T47D (cell line): ENCODE results near the gene SLC38A7.
"Not testable (repeated sequence)": the region's sequence is repeated elsewhere in the genome, so short reads cannot be mapped to it uniquely, and the experiment has no call there.

ENCODE experiments used
- DNase-seq, 2 experiments: peaks; one replicate each; pipeline versions ENCODE4 v3.0.0 to v3.0.0-alpha.2; 2011 to 2012; ENCODE audit warnings: low read depth in 1 of 2, low spot score in 1 of 2
- JUND ChIP-seq: IDR thresholded peaks from 2 replicates; pipeline ENCODE4 v1.6.1; 2012; ENCODE audit warnings: low read depth
- in situ Hi-C: cut with HindIII; loops from 2 replicates; pipeline ENCODE4 v1.10.0; 2016; ENCODE audit warnings: low sequenced_read_pairs, low pct_unique_long_range_greater_than_20kb

The SLC38A7 gene

DNA sequence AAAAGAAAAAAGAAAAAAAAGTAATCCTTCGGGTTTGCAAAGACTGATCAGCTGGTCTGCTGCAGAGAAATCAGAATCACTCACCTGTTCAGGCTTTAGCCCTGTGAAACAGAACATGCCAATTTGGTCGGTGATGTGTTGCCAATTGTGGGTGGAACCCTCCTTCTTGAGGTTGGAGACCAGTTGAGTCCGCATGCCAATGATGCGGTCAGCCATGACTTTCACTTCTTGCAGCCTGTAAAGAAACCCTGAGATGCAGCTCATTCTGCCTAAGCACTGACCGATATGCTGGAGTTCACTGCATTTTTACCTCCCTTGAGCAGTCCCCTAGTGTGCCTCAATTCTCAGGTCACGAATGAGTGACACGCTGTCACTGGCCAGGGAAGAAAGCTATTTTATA, 24.8 kb upstream of the SLC38A7 start:
- in situ Hi-C loops = no loop called here
- DNase-seq = no peak
- no peak for TF ChIP-seq JUND

DNA sequence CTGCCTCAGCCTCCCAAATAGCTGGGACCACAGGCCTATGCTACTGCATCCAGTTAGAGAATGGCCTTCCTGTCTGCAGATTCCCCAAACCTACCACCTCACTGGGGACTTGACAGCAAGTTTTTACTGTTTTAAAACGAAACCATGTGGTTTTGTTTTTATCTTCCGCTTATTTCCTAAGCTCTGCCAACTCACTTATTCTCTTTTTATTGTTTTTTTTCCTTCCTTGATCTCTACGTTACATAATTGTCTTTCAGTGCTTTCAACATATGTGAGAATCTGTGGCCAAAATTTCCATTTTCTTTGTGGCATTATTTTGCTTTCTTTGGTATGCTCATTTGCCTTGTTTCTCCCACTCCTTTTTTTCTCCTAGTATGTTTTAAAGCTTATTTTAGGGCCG, 14.6 kb upstream of the SLC38A7 start:
- TF ChIP-seq JUND = no peak
- in situ Hi-C loops = no loop called here
- DNase-seq = no peak

DNA sequence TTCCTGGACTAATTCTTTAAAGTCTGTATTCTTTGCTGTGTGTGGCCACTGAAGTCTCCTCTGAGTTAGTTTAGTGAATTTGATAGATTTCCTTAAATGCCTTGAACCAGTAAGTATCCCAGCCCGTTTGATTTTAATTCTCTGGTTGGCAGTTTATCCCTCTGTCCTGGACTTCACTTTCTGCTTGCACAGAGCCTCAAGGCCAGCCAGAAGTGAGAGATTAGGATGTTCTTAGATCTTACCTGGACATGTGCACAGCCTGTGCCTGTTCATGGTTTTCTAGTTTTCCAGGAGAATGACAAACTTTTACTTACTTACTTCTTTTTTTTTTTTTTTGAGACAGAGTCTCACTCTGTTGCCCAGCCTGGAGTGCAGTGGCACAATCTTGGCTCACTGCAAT, 10.8 kb upstream of the SLC38A7 start:
- no peak for TF ChIP-seq JUND
- no peak for DNase-seq
- in situ Hi-C loops = no loop called here

DNA sequence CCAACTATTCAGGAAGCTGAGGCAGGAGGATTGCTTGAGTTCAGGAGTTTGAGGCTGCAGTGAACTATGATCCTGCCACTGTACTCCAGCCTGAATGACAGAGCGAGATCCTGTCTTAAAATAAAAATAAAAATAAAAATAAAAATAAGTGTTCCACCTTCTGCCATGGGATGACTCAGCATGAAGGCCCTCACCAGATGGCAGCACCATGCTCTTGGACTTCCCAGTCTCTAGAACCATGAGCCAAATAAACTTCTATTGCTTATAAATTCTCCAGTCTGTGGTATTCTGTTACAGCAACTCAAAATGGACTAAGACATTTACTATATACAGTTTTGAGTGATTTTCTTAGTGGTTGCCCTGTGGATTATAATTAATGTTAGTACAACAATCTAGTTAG, 7.9 kb upstream of the SLC38A7 start:
- in situ Hi-C loops = no loop called here
- no peak for TF ChIP-seq JUND
- DNase-seq = no peak

DNA sequence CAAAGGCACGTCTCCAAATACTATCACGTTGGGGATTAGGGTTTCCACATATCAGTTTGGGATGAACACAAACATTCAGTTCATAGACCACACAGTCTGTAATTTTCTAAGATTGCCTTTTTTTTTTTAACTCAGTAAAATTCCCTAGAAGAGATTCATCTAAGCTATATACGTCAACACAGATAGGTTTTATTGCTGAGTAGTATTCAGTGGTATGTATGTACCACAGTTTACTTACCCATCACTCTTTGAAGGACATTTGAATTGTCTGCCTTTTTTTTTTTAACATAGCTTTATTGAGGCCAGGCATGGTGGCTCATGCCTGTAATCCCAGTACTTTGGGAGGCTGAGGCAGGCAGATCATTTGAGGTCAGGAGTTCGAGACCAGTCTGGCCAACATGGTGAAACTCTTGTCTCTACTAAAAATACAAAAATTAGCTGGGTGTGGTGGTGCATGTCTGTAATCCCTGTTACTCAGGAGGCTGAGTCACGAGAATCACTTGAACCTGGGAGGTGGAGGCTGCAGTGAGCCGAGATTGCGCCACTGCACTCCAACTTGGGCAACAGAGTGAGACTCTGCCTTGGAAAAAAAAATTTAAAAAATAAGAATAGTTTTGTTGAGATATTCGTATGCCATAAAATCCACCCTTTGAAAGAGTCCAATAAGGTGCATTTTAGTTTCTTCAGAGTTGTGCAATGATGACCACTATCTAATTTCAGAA, 2.6 kb upstream of the SLC38A7 start:
- in situ Hi-C loops, DNase-seq: not testable (repeated sequence)

DNA sequence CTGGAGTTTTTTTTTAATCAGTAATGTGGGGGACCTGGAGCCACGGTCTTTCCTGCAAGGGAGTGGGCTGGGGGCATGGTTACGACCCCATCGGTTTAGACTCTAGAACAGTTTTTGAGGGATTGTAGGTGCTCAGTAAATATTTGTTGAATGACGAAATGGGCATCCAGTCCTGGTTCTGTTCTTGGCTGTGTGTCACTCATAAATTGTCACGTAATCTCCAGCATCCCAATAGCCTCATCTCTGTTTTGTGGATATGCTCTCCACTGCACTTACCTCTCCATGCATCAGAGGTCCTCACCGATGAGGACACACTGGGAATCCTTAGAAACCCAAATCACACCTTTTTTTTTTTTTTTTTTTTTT, 497 bp upstream of the SLC38A7 start:
- no peak for TF ChIP-seq JUND
- peak in 1 of 2 experiments; percentile 20 for DNase-seq
- in situ Hi-C loops = no loop called here

DNA sequence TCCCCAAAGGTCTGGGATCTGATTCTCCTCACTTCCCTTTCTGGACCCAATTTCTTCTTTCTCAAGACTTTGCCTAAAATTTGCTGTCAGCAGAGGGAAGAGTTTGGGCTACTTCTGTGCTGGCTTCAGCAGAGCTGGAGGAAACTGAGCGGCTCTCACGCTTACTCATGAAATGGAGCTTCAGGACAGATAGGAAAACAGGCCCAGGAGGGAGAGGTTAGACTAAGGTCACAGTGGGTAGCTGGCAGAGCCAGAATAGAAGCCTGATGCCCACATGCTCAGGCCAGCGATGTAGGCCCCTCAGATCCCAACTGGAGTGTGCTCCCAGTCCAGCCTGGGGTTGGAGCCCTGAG, 593 bp downstream of the SLC38A7 start:
- in situ Hi-C loops = no loop called here
- no peak for DNase-seq

DNA sequence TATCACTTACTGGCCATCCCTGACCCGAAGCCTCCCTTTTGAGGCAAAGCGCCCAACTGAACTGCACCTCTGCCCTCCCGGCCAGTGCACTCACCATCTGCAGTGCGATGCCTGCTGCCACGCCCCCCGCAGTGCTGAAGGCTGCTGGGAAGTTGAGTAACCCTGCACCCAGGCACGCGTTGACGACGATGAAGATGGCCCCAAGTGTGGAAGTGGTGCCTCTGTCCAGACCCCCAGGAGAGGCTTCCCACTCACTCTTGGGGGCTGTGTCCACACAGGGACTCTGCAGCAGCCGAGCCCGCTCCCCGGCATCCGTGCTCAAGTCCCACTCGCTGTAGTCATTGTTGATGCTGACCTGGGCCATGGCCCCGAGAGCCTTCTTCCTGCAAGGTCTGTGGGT, 4.8 kb downstream of the SLC38A7 start:
- DNase-seq = no peak
- TF ChIP-seq JUND = no peak
- in situ Hi-C loops = no loop called here

More for the DNA sequence above, 593 bp downstream of the SLC38A7 start:
- TF ChIP-seq JUND = no peak

DNA sequence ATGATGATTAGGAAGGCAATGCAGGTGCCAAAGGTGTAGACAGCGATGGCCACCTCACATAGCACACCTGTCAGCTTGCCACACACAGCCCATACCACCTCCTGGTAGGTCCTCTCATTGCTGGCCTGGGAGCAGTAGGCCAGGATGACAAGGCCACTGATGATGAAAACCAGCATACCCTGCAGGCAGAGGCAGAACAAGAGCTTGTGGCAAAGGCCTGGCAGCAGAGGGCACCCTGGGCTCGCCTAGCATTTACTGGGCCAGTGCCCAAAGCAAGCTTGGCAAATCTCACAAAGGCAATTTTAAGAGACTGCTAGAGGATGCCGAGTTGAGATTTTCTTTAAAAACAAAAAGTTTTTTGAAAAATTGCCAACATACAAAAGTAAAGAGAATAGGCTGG, 5.9 kb downstream of the SLC38A7 start:
- no peak for TF ChIP-seq JUND
- in situ Hi-C loops = no loop called here
- peak; percentile 39 to 72 for DNase-seq

DNA sequence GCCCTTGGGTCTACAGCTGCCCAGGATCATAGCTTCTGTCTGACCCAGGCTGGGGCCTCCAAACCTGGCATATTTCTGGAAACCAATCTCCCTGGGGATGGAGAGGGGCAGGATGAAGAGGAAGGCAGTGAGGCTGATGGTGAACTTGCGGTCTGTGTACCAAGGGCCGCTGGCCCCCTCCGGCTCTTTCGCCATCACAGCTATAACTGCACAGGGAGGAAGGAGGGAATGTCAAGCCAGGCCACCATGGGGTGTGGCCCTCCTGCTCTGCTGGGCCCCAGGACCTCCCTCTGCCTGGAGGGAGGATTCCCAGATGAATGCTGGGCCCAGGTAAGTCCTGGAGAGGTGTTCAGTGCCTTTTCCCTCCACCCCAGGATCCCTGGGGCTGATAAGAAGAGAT, 6.3 kb downstream of the SLC38A7 start:
- TF ChIP-seq JUND = no peak
- DNase-seq = no peak
- in situ Hi-C loops = no loop called here

DNA sequence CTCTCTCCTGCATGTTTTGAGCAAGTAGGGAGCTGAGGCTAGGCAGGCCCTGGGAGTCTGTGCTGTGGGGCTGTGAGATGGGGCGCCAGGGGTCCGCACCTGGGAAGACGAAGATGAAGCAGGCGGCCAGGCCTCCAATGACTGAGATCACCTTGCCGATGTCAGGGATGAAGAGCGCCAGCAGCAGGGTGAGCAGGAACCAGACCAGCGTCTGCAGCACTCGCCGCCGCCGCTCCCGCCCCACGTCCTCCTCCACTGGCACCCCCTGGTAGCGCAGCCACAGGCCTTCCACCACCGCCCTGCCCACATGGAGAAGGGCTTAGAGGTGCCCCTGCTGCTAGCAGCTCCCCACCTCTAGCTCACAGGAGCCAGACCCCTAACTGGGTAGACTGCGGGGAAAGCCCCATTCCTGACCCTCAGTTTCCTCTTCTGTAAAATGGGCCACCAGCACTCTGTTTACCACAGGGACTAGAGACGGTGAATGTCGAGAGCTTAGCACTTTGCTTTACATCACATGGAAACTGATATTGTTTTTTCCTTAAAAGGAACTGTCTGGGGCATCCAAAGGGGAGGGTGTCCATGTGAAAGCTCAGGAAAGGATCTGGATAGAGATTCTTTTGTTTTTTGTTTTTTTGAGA, 13.5 kb downstream of the SLC38A7 start:
- DNase-seq = no peak
- TF ChIP-seq JUND = no peak
- in situ Hi-C loops = no loop called here

DNA sequence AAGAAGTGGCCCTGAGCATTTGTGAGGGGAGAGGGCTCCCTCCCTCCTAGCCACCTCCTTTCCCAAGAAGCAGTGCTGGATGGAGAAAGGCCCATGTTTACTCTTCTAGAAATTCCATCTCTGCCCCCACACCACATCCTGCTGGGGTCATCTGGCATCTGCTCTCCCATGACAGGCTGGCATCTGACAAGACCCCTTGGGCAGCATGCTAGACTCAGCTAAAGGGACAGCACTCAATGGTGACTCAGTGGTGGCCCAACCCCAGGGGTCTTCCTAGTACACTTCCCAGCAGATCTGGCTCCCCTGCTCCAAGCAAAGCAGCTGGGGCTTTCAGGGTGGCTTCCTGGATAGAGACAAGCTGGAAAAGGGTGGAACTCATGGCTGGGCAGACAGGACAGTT, 14.4 kb downstream of the SLC38A7 start:
- in situ Hi-C loops = no loop called here
- no peak for DNase-seq
- TF ChIP-seq JUND = no peak

DNA sequence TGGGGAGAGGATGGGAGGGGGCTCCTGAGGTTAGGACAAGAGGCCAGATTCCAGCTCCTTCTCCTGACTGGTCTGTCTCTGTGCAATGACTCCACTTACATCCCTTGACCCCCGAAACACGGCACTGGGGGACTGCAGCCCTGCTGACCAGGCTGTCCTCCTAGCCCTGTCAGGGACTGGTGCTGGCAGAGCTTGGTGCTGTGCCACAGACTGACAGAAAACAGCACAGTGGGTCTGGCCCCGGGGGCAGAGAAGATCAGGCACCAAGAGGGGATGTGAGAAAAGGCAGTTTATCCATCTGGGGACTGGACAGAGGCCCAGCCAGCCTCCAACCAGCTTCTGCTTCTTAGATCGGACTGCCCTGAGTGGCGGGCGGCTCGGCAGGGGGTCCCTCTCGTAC, 19.4 kb downstream of the SLC38A7 start:
- in situ Hi-C loops = no loop called here
- TF ChIP-seq JUND = no peak
- DNase-seq = no peak

DNA sequence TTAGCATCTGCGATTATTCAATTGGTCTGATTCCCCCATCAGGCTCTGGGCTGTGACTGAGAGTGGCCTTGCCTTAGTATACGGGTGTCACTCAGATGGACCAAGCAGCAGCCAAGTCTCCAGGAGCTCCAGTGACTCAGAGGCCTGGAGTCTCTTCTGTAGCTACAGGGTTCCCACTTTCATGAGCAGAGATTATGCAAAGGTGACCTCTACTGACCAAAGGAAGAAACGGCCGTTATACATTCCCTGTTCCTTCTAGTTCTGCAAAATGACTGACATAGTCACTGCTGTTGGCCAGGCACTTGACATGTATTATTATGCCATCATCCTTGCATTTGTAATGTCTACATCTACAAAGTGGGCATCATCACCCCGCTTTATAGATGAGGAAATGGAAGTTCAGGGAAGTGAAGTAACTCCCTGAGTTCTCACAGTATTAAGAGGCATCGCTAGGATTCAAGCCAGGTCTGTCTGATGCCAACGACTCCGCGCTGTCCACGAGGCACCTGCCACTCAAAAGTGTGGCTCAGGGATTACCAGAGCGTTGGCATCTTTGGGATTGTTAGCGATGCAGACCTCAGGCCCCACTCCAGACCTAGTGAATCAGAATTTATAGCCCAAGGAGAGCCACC, 23.3 kb downstream of the SLC38A7 start:
- TF ChIP-seq JUND = no peak
- in situ Hi-C loops = no loop called here
- DNase-seq = peak; percentile 70 to 85

DNA sequence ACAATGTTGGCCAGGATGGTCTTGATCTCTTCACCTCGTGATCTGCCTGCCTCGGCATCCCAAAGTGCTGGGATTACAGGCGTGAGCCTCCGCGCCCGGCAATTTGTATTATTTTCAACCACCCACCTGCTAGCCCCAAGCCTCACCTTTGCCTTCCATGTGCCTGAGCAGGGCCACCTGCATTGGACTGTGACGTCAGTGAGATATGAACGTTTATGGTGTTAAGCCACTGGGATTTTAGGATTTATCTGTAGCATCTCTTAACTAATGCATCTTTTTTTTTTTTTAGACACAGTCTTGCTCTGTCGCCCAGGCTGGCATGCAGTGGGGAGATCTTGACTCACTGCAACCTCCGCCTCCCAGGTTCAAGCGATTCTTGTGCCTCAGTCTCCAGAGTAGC, 24.7 kb downstream of the SLC38A7 start:
- in situ Hi-C loops, DNase-seq: not testable (repeated sequence)
